Panc1 (cell line): ENCODE measurements around the gene GNRHR. TPM values are rescaled to one million over a fixed set of nuclear protein-coding genes. Genes with fewer than 3 reads are reported as not detected.

Experiments
- ATAC-seq: fragments of 200-7000 bp; cut with Tn5 transposase; 2 replicates; pipeline ENCODE4 v1.9.1; 2020; ENCODE audit warnings: mild to moderate bottlenecking, moderate library complexity
- BruUV-seq: library from RNA; stranded (reverse); fragments of 400-500 nt; replicated peaks from 2 replicates; lab custom pipeline; 2021; lab: Mats Ljungman, UMichigan
- CTCF ChIA-PET: fragments of 300-600 bp; sonication (Branson Sonifier 250); formaldehyde crosslinking; loops from one replicate; lab custom pipeline; 2022; ENCODE audit warnings: antibody characterized with exemption; lab: Charles Lee
- POLR2A ChIA-PET: fragments of 300-600 bp; sonication (Branson Sonifier 250); formaldehyde crosslinking; loops from one replicate; lab custom pipeline; 2022; ENCODE audit warnings: antibody characterized with exemption; lab: Charles Lee
- DNase-seq: peaks from one replicate; pipeline ENCODE4 v3.0.0-alpha.2; 2010; ENCODE audit warnings: low read depth, low spot score
- H3K27ac ChIP-seq: 2 replicates; pipeline ENCODE4 v1.5.1; 2011; ENCODE audit warnings: mild to moderate bottlenecking, low read length, inconsistent platforms
- H3K27me3 ChIP-seq: fragments of 200-500 bp; sonication (Bioruptor generic); 2 replicates; pipeline ENCODE4 v1.6.0; 2014; ENCODE audit warnings: low read length, inconsistent platforms; ENCODE audit not compliant: control insufficient read depth, insufficient read depth
- H3K36me3 ChIP-seq: fragments of 200-500 bp; sonication (Bioruptor generic); 2 replicates; pipeline ENCODE4 v1.5.1; 2014; ENCODE audit warnings: inconsistent platforms, mild to moderate bottlenecking, low read length, moderate library complexity; ENCODE audit not compliant: control insufficient read depth, insufficient read depth
- H3K4me1 ChIP-seq: 2 replicates; pipeline ENCODE4 v1.5.1; 2011; ENCODE audit warnings: inconsistent platforms, mild to moderate bottlenecking, low read length, moderate library complexity; ENCODE audit not compliant: control insufficient read depth, insufficient read depth
- H3K4me3 ChIP-seq, 2 experiments: 2 replicates each; pipeline ENCODE4 v1.5.1; 2011 to 2012; ENCODE audit warnings: low read depth in 2 of 2, low read length in 2 of 2, mild to moderate bottlenecking in 2 of 2, inconsistent platforms in 1 of 2, moderate library complexity in 1 of 2
- H3K9me3 ChIP-seq: fragments of 200-500 bp; sonication (Bioruptor generic); 2 replicates; pipeline ENCODE4 v1.5.1; 2014; ENCODE audit warnings: low read depth, mild to moderate bottlenecking, inconsistent platforms, low read length, moderate library complexity; ENCODE audit not compliant: control insufficient read depth, insufficient read depth
- POLR2AphosphoS5 ChIP-seq: IDR thresholded peaks from 2 replicates; pipeline ENCODE4 v1.6.1; 2012; ENCODE audit warnings: mild to moderate bottlenecking, low read depth, low read length, moderate library complexity
- SIN3A ChIP-seq: IDR thresholded peaks from 2 replicates; pipeline ENCODE4 v1.6.1; 2012; ENCODE audit warnings: low read depth, mild to moderate bottlenecking, low read length, moderate library complexity, borderline replicate concordance; ENCODE audit not compliant: insufficient read depth
- TCF7L2 ChIP-seq: IDR thresholded peaks from 2 replicates; pipeline ENCODE4 v1.6.1; 2011; ENCODE audit warnings: mild to moderate bottlenecking, low read depth, low read length, inconsistent platforms
- in situ Hi-C: cut with HindIII; loops from 2 replicates; pipeline ENCODE4 v1.10.0; 2016; ENCODE audit warnings: low sequenced_read_pairs, low pct_unique_long_range_greater_than_20kb
- intact Hi-C: fragments of 100-400 bp; cut with micrococcal nuclease; formaldehyde crosslinking; loops from one replicate; pipeline ENCODE4 v1.10.0; 2022; ENCODE audit not compliant: unreplicated experiment
- total RNA-seq: library from RNA; stranded (reverse); gene quantifications from one replicate; pipeline ENCODE4 v1.2.1, GENCODE V29; 2021; ENCODE audit not compliant: unreplicated experiment
- TF ChIP-seq, protein P1 (sequence below): fragments of 450-650 bp; IDR thresholded peaks from 2 replicates; pipeline ENCODE4 v1.5.1; 2017; ENCODE audit warnings: mild to moderate bottlenecking
- TF ChIP-seq, protein P2 (sequence below), 2 experiments: IDR thresholded peaks; 2 replicates each; pipeline ENCODE4 v1.6.1; 2011 to 2012; ENCODE audit warnings: low read depth in 2 of 2, control low read depth in 1 of 2, low read length in 1 of 2, mild to moderate bottlenecking in 1 of 2, moderate library complexity in 1 of 2; ENCODE audit not compliant: insufficient read depth in 1 of 2

Gene GNRHR
- total RNA-seq, 1 experiment from 2014 or later: not detected

DNA sequence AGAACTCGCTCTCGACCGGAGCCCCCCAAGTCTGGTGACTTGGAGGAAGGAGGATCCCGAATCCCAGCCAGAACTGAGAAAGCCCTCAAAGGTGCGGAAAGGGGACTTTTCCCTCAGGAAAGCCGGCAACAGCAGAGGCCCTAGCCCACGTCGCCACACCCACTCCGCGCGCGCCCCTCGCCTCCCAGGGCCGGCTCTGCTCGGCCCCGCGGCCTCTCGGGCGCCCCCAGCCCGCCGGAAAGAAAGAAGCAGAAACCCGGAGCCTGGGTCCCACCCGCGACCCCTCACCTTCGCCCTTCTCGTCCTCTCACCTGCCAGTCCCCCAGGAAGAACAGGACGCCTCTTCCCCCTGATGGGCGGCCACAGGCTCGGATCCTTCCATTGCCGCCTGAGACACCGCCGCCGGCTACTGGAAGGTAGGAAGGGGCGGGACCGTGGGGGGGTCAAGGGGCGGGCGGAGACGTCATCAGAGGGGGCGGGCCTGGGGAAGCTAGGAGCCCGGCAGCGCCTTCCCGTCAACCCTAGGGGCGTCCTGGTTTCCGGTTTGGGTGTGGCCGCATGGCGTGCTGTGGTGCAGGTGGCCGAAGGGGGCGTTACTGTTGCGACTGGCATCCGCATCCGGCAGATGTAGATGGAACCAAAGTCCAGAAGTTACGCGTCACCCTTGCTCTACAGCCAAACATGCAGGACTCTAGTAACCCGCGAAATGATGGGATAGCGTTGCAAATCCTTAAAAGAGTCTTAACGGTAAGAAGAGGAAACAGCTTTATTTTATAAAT, 53.3 kb downstream of the GNRHR start, which contains the start of gene UBA6:
Gene UBA6, minus strand, starts transcription at position 418 of the 779 bp plus-strand sequence. Its CDS starts 36 bp downstream, at position 382.
- BruUV-seq: no TSS peak
- Histone ChIP-seq H3K9me3 (no peaks in the 10 kb centered on the region), H3K4me3 (peak within 1 kb of the TSS; percentile 66 to 92), H3K27me3 (no peaks in the 10 kb centered on the region), H3K36me3 (peaks cover 4% of the 10 kb centered on the region), H3K27ac (peak within 1 kb of the TSS; percentile 80), H3K4me1 (no peaks in the 10 kb centered on the region; the same call in 1 of the 2 replicates)
- DNase-seq (peak; percentile 84), ATAC-seq (peak; percentile 99)
- intact Hi-C loops (no loop called here), in situ Hi-C loops (no loop called here)
- POLR2A ChIA-PET: no interaction called here
- CTCF ChIA-PET: no interaction called here
- TF ChIP-seq SIN3A: 0 out of 2 replicates have a peak, but pooled peaks have one; percentile 68
- TF ChIP-seq, protein P1, sequence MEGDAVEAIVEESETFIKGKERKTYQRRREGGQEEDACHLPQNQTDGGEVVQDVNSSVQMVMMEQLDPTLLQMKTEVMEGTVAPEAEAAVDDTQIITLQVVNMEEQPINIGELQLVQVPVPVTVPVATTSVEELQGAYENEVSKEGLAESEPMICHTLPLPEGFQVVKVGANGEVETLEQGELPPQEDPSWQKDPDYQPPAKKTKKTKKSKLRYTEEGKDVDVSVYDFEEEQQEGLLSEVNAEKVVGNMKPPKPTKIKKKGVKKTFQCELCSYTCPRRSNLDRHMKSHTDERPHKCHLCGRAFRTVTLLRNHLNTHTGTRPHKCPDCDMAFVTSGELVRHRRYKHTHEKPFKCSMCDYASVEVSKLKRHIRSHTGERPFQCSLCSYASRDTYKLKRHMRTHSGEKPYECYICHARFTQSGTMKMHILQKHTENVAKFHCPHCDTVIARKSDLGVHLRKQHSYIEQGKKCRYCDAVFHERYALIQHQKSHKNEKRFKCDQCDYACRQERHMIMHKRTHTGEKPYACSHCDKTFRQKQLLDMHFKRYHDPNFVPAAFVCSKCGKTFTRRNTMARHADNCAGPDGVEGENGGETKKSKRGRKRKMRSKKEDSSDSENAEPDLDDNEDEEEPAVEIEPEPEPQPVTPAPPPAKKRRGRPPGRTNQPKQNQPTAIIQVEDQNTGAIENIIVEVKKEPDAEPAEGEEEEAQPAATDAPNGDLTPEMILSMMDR: peak; percentile 75
- no peak for TF ChIP-seq TCF7L2
- TF ChIP-seq POLR2AphosphoS5: peak; percentile 41; the same call in 1 of the 2 replicates

DNA sequence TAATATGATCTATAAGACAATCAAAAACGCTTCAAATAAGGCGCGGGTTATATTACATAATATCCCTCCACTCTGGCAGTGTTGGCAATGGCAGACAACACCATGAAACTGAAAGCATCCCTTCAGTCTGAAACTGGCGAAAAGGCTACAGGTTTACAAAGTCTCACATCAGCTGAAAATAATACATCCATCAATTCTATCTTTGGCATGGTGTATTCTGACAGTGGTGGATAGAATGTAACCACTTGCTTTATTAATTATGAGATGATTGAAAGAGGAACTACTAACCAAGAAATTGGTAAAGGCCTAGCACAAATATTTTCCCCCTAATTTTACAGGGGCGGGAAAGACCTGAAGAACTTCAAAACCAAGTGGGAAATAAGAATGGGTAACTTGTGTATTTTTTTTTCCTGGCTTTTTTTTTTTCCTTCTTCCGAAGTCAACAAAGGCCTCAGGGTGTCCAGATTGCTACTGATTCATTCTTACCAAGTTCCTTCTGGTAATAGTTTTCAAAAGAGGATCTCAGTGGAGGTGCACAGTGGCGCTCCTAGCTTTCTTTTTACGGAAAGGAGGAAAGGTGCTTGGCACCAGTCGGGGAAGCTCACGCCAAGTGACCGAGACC, 54.0 kb downstream of the GNRHR start:
- in situ Hi-C loops: no loop called here
- BruUV-seq: TSS peak; percentile 78
- no peaks in the 10 kb centered on the region; the same call in 1 of the 2 replicates for H3K4me1 ChIP-seq
- peak overlapping the region; percentile 80 for H3K27ac ChIP-seq
- H3K9me3 ChIP-seq: no peaks in the 10 kb centered on the region
- no peaks in the 10 kb centered on the region for H3K27me3 ChIP-seq
- no peak for DNase-seq
- POLR2A ChIA-PET: no interaction called here
- no peak for TF ChIP-seq SIN3A
- TF ChIP-seq, protein P1: no peak
- no peak for TF ChIP-seq POLR2AphosphoS5
- no peak for TF ChIP-seq TCF7L2
- TF ChIP-seq, protein P2, sequence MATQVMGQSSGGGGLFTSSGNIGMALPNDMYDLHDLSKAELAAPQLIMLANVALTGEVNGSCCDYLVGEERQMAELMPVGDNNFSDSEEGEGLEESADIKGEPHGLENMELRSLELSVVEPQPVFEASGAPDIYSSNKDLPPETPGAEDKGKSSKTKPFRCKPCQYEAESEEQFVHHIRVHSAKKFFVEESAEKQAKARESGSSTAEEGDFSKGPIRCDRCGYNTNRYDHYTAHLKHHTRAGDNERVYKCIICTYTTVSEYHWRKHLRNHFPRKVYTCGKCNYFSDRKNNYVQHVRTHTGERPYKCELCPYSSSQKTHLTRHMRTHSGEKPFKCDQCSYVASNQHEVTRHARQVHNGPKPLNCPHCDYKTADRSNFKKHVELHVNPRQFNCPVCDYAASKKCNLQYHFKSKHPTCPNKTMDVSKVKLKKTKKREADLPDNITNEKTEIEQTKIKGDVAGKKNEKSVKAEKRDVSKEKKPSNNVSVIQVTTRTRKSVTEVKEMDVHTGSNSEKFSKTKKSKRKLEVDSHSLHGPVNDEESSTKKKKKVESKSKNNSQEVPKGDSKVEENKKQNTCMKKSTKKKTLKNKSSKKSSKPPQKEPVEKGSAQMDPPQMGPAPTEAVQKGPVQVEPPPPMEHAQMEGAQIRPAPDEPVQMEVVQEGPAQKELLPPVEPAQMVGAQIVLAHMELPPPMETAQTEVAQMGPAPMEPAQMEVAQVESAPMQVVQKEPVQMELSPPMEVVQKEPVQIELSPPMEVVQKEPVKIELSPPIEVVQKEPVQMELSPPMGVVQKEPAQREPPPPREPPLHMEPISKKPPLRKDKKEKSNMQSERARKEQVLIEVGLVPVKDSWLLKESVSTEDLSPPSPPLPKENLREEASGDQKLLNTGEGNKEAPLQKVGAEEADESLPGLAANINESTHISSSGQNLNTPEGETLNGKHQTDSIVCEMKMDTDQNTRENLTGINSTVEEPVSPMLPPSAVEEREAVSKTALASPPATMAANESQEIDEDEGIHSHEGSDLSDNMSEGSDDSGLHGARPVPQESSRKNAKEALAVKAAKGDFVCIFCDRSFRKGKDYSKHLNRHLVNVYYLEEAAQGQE (IDR thresholded peaks at IDR 0.05; ENCODE audit: insufficient read depth in 1 of 2, low read depth in 2 of 2, low read length in 1 of 2): no peak
- H3K36me3 ChIP-seq: peaks cover 7% of the 10 kb centered on the region
- CTCF ChIA-PET: no interaction called here
- peak; percentile 44 for ATAC-seq
- H3K4me3 ChIP-seq: peak overlapping the region; percentile 66 to 92
- intact Hi-C loops: no loop called here
